ENCODE measurements around the gene UST.
"Not testable (repeated sequence)": the region's sequence is repeated elsewhere in the genome, so short reads cannot be mapped to it uniquely, and the experiment has no call there.

The UST gene

DNA sequence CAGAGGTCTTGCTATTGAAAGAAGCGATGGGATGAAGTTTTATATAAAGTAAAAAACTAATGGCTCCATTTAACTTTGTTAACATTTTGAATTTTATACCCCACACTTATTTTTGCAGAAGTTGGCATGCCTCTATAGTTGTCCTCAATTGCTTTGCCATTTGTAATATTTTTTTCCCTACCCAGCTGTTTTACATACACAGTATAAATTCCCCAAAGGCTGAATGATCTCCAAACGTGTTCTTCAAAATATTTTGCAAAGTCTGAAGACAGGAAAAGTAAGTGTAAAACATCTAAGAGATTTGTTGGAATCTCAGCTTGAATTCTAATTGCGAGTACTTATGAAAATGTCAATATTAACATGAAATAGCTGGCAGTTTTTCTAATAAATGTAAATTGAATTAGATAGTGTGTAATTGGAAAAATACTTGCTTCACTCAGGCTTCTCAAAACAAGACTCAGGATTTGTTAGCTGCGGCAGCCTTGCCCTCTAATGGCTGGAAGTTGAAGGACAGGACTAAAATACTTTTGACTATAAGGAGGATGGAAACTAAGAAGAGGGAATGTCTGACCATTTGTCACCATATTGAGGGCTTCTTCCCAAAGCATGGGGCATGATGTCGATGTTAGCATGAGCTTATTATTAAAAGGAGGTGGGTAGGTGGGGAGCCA, 226.8 kb downstream of the UST start:
- no peak for DNase-seq (ENCODE audit: low read depth in 3 of 3)

DNA sequence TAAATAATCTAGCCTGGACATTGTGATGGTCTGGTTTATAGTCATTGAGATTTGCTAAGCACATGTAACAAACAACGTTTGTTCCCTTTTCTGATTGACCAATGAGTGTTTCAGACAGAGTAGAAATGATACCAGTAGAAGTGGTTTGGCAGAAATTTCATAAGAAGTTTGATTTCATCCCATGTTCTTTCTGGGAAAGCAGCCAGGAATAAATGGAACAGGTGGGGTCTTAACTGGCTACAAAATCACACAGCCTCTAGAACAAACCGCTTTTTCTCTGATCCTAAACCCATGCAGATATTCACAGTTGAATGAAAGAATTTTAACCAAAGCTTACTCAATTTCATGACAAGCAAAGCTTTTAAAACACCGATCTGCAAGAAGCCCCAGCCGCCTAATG, 227.5 kb downstream of the UST start:
- DNase-seq (ENCODE audit: low read depth in 3 of 3) = no peak

DNA sequence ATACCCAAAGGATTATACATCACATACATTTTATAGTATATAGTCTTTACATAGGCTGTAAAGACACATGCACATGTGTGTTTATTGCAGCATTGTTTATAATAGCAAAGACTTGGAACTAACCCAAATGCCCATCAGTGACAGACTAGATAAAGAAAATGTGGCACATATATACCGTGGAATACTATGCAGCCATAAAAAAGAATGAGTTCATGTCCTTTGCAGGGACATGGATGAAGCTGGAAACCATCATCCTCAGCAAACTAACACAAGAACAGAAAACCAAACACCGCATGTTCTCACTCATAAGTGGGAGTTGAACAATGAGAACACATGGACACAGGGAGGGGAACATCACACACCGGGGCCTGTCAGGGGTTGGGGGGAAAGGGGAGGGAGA, 231.5 kb downstream of the UST start:
- not testable (repeated sequence) for DNase-seq (ENCODE audit: low read depth in 3 of 3)

DNA sequence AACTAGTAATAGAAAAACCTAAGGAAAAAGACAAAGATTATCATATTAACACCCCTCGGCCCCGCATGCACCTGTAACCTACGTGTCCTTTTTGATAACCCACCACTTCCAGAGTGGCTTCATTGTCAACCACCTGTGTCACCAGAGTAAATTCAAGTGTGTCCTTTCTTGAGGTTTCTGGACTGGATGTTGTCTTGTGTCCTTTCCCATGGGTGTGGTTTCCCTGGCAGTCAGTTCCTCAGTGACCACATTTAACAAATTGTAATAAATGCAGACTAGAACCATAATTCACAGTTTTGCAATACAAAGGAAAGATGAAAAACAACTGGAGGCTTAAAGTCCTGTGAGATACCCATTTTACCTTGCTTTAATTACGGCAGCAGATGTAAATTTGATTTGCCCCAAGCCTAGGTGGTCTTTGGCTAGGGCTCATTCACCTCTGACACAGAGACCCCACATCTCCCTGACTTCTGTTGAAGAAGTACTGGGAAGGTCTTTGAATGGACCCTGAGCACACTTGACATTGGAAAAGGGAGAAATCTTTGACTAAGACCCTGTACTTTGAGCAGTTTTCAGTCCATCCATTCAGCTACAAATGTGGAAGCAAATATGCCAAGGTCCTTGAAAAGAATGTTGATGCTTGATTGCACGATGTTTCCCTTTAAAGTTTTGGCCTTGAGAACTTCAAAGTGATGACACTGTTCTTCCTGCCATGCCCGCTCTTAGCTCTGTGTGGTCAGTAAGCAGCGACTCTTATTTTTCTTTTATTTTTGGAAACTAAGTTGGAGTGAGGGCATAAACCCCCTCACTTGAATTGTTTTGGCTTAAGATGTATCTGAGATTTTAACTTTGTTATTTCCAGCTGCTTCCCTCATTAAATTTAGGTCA, 232.4 kb downstream of the UST start:
- no peak for DNase-seq (ENCODE audit: low read depth in 3 of 3)

DNA sequence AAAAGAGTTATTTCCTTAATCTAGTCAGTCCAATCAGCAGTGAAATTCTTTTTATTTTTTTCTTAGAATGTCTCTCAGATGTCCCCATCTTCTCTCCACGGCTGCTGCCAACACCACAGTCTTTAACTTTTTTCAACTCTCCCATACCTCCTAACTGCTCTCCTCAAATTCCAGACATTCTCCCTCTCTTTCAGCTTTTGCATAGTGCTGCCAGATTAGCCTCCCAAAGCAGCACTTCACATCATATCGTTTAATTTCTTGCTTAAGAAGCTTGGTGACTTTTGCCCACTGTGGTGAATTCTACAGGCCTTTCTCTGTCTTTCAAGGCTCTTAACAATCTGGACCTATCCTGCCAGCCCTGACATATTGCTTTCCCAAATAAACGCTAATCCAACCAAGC, 233.4 kb downstream of the UST start:
- no peak for DNase-seq (ENCODE audit: low read depth in 3 of 3)

DNA sequence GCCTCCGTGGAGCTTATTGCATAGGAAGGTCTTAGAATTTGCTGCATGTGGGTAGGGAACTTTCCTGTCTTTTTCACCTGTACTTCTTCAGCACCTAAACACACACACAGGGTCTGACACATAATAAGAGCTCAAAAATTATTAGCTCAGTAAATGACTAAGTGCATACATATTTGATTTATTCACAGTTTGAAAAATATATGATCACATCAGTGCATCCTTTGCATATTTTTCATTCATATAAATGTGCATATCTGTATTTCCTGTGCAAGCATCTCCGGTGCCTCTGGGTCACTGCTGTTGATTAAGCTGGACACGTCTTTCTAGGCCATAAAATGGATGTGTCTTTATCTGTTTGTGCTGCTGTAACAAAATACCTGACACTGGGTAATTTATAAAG, 234.7 kb downstream of the UST start:
- DNase-seq (ENCODE audit: low read depth in 3 of 3) = no peak

DNA sequence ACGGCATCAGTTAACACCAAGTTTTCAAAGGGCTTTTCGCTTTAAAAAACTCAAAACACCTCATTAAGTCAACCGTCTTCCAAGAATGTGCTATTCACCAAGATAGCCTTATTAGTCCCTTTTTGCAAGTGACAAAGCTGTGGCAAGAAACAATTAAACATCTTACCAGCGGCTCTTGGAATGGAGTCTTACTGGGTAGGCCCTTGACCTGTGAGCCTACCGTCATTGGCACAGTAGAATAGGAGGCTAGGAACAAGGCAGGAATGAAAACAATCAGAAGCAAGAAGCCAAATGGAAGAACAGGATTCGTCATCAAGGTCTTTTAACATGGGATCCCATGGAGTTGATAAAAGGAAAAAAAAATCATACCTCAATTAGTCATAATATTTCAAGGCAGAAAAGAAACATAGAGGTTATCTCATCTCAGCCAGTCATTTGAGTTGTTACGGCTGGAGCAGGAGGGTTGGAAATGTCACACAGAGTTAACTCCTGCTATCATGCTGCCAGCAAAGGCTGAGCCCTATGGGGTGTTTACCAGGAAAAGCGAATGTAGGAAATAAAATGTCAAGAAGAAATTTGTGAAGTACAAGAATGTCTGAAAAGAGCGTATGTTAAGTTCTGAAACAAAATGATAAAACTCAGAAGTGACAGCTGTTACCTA, 236.4 kb downstream of the UST start:
- DNase-seq (ENCODE audit: low read depth in 3 of 3) = no peak

DNA sequence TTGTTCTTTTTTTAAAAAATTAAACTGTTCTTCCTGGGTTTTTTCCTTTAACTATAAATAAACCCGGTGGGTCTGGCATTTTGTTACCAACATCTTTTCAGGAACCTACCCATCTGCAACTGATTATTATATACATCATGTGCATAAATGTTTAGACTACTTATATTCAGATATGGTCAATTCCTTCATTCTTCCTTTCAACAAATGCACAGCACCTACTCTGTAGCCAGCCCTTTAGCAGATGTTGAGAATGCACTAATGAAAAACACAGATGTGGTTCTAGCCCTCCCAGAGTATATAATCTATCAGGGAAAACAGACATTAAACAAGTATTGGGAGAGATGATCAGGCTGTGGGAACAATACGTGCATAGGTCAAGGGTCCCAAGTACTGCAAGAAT, 237.1 kb downstream of the UST start:
- no peak for DNase-seq (ENCODE audit: low read depth in 3 of 3)

DNA sequence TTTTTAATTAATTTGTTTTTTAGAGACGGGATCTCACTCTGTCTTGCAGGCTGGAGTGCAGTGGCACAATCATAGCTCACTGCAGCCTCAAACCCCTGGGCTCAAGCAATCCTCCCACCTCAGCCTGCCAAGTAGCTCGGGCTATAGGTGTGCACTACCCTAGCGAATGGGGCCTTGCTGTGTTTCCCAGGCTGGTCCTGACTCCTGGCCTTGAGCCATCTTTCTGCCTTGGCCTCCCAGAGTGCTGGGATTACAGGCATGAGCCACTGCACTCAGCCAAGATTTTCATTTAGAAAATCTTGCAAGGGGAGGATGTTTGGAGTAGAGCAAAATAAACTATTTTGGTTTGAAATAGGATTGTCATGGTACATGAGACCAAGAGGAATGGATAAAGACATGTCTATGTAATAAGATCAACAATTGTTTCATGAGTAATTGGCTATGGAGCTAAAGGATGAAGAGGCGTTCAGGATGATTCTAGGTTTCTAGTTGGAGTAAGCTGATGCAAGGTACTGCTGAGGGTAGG, 237.8 kb downstream of the UST start:
- no peak for DNase-seq (ENCODE audit: low read depth in 3 of 3)

DNA sequence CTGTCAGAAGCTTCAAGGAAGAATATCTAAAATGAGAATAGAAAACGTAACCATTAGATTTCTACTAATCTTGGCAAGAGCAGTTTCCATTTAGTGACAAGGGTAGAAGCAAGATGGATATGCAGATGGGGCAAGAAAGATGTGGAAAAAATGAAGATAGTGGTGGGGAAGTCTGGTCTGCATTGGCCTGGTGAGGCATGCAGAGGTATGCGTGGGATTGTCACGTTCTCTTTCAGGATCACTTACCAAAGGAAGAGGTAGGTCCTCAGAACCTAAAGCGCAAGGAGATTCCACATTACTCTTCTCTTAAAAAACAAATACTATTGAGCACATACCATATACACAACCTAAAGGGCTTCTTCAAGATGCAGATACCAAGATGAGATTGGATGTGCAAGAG, 238.7 kb downstream of the UST start:
- DNase-seq (ENCODE audit: low read depth in 3 of 3) = no peak

DNA sequence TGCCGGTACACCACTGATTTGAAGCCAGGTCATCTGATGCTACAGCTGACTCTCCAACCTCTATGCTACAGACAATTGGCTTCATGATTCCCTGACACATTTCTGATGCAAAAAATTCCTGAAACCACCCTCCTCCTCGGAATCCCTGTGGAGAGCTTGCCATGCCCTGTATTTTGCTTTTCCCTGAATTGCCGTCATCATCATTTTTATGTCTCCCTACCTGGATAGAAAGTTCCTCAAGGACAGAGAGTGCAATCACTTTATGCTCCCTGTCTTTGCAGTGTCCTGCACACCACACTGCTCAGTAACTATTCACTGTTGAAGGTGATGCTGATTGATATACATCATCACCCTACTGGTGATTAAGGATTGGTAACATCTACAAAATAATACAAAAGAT, 239.8 kb downstream of the UST start:
- no peak for DNase-seq (ENCODE audit: low read depth in 3 of 3)

DNA sequence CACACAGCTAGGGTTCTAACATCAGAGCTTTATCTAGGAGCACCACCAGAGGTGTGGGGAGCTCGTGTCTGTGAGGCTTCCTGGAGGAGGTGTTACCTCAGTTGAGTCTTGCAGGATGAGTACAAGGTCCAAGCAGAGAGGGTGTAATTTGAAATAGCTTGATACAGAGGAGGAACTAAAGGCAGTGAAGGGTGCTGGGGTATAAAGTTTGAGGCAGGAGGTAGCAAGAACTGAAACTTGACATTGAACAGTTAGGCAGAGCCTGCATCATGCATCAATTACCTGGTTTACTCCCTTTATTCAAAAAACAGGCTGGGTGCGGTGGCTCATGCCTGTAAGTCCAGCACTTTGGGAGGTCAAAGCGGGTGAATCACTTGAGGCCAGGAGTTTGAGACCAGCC, 241.2 kb downstream of the UST start:
- no peak for DNase-seq (ENCODE audit: low read depth in 3 of 3)

DNA sequence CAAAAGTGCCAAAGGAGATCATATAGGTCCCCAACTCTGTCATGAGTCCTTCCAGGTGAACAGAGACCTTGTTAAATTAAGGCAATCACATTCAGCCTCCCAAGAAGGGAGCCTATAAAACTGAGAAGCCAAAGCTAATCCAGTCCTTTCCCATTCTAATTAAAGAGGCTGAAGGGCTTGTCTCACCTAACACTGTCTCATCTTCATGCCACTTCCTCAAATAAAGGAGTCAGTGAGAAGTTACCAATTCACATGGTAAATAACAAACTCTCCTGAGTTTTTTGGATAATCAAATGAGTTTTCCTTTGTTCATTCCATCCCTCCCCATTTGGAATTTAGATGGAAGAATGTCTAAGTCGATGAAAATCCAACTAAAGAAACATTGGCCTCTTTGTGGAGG, 242.8 kb downstream of the UST start:
- DNase-seq (ENCODE audit: low read depth in 3 of 3) = no peak

DNA sequence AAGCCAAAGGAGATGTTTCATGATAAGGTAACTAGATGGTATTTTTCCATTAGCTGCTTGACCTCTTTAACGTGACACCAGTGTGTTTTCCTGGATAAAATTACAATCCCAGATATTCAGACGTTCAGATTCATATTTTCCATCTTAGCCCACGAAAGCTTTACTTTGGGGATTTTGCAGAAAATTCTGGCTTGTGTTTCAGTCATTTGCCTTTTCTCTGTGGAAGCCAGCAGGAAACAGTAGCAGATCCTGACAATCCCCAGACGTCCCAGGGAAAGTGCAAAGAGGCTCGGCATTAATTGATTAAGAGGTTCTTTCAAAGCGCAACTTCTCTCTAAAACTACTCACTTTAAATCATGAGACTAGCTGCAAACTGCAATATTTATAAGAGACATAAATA, 243.6 kb downstream of the UST start:
- DNase-seq (ENCODE audit: low read depth in 3 of 3) = no peak

DNA sequence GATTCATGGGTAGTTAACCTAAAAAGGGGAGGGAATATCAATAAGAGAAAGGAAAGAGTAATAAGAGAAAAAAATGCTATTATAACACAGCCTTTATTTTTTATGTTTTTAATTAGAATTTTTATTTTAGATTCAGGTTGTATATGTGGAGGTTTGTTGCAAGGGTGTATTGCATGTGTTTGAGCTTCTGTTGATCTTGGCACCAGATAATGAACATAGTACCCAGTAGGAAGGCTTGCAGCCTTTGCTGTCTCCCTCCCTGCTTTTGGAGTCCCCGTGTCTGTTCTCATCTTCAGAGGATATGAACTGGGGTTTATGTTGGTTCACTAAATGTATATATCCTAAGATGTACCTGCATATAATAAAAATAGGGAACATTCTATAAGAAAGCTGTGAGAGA, 250.0 kb downstream of the UST start:
- DNase-seq (ENCODE audit: low read depth in 3 of 3) = no peak

DNA sequence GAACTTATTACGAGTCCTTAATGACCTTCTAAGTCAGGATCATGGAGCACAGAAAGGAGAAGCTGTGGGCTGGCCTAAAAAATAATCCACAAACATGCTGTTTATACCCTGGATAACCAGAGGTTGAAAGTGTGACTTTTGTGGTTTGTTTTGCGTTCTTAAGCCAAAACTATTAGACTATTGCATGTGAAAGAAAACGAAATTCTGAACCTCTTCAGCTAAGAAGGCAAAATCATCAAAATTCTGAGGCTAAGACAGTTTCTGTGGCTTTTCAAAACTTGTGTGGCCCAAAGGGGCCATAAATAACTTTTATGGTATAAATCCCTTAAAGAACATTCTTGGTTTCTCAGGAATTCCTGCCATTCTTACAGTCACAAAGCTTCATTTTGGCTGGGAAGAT, 251.0 kb downstream of the UST start:
- DNase-seq (ENCODE audit: low read depth in 3 of 3) = no peak

DNA sequence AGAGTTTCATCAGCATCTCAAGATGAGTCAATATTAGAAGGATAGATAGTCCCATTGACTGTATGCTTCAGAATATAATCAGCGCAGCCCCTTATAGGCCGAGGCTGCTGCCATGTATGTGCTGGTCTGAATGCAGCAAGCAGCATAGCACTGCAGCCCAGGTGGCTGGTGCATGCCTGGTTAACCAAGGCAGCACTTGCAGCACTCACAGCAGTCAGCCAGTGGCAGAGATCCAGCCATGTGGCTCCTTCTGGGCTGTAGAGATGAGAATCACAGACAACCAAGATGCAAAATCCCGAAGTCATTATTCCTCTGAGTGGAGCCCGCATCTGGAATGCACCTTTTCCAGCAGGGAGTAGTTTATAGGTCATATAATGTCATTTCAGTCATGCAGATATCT, 251.9 kb downstream of the UST start:
- no peak for DNase-seq (ENCODE audit: low read depth in 3 of 3)

DNA sequence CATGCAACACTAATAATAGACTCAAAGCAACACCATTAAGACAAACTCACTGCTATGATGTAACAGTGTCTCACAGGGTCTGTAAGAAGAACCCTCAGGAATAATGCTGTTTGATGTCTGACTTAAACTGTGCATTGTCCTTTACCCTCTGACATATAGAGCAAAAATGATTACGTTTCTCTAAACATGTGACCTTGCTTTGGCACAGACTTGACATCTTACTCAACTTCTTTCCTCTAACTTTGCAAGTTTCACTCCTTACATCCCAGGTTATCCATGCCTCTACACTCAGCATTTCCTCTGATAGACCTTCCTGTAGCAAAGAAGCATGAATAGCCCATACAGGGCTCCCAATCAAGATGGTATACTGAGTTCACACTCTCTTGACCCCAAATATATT, 252.7 kb downstream of the UST start:
- DNase-seq (ENCODE audit: low read depth in 3 of 3) = no peak

DNA sequence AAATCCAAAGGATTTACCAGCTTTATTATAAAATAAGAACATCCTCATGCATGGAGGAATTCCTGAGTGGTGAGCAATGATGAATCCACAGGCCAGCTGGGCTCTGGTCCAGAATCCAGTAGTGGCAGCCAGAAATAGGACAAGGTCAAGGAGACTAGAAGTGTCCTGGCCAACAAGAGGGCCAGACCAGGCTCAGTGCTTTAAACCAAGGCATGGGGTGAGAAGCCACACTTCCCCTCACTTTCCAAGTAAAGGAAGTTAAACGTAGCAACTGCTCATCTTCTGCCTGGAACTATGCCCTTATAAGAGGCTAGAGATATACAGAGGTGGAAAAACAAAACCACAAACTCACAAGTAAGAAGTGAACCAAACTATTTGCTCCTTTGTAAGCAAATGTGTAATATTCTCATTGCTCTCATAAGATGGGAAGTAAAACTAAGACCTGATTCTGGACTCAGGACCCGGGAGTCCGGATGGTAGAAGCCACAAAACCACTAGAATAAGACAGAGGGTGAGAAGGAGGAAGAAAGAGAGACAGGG, 253.2 kb downstream of the UST start:
- DNase-seq (ENCODE audit: low read depth in 3 of 3) = no peak

DNA sequence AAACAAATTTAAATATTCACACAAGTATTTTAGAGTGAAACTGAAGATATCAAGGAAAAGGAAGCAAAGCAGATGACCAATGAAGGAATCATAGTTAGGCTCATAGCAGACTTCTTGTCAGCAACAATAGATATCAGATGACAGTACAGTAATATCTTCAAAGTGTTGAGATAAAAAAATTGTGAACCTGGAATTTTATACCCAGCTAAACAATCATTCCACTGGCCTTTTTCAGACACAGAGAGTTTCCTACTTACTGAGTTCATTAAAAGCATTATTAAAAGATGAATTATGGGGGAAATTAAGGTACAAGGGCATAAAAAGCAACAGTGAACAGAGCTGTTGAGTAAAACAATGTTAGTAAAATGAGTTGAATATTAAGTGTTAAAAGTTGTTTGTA, 254.6 kb downstream of the UST start:
- no peak for DNase-seq (ENCODE audit: low read depth in 3 of 3)

DNA sequence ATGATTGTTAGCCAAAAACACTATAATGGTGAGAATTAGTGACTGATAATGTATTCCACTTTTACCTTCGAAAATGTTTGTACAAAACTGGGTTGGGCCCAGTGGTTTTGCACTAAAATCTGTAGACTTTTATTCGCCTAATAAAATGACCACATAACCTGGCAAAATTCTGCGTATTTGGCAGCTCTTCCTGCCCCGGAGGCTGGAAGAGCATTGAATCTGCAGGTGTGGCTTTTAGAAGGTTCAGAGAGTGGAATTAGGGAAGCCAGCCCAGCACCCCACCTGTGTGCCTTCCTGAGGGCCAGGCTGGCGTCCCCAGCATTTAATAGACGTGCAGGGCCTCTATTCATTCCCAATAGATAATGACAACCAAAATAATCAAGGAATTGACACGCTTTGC, 256.7 kb downstream of the UST start:
- no peak for DNase-seq (ENCODE audit: low read depth in 3 of 3)

DNA sequence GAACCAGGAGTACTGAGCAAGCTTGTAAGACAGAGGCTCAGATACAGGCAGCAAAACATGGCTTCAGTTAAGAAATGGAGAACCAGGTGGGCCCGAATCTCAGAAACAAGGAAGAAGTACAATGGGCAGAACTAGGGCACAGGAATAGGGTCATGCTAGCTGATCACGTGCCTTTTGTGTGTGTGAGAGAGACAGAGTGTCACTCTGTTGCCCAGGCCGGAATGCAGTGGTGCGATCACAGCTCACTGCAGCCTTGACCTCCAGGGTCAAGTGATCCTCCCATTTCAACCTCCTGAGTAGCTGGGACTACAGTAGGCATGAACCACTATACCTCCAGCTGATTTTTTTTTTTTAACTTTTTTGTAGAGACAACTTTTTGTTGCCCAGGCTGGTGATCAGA, 257.8 kb downstream of the UST start:
- DNase-seq (ENCODE audit: low read depth in 3 of 3) = no peak

Measured in stimulated activated CD4-positive, alpha-beta T cell treated with anti-CD3 and anti-CD28 coated beads, TNF-alpha, amount 100 ng/mL, for 48 hours (primary cell).